Measurements from ENCODE around the gene NT5C3B. TPM values are rescaled to one million over a fixed set of nuclear protein-coding genes. Genes with fewer than 3 reads are reported as not detected.
"Not testable (repeated sequence)": the region's sequence is repeated elsewhere in the genome, so short reads cannot be mapped to it uniquely, and the experiment has no call there.

Gene NT5C3B
- total RNA-seq, 1 donor from 2014 or later: 46.2 TPM

GRCh38 chr17:41863074-41863848 lies 27.2 kb upstream of the NT5C3B start:
- intact Hi-C loops (cut with micrococcal nuclease): no loop called here
- no peak overlapping the region for H3K27ac Mint-ChIP-seq
- DNase-seq: peak; percentile 72

DNA sequence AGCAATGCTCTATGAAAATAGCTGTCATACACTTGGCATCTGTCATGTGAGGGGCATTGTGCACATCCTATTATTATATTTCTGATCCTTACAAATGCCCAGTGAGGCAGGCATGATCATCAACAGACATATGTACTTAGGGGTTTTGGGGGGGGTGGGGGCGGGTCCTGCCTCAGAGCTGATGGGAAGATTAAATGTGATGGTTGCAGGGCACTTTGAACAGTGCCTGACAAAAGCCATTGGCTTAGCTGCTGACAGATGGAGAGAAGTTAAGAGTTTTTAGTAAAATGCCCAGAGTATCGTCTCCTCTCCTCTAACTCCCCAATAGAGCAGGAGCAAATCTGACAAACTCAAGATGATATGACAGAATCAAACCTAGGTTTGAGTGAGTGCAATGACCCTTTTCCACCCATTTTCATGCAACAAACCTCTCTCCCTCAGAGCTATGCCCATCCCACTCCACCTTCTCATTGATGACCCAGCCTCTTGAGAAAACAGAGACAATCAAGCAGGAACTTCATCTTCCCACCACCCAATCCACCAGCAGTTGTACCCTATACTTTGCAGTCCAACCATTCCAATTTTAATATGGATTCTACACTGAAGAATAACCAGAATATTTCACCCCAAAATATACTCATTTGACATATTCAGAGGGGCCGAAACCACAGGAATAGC lies 24.4 kb upstream of the NT5C3B start:
- intact Hi-C loops (cut with micrococcal nuclease): no loop called here
- DNase-seq: no peak
- Mint-ChIP-seq H3K9me3 (no peaks in the 10 kb centered on the region), H3K4me1 (peaks cover 11% of the 10 kb centered on the region), H3K36me3 (ENCODE audit: low read depth) (peaks cover 8% of the 10 kb centered on the region), H3K4me3 (no peak overlapping the region), H3K27ac (no peak overlapping the region), H3K27me3 (no peaks in the 10 kb centered on the region)

More at GRCh38 chr17:41863074-41863848, 27.2 kb upstream of the NT5C3B start:
- no peaks in the 10 kb centered on the region for H3K9me3 Mint-ChIP-seq
- peaks cover 23% of the 10 kb centered on the region for H3K4me1 Mint-ChIP-seq
- no peak overlapping the region for H3K4me3 Mint-ChIP-seq
- no peaks in the 10 kb centered on the region for H3K27me3 Mint-ChIP-seq
- H3K36me3 Mint-ChIP-seq (ENCODE audit: low read depth): peaks cover 24% of the 10 kb centered on the region

DNA sequence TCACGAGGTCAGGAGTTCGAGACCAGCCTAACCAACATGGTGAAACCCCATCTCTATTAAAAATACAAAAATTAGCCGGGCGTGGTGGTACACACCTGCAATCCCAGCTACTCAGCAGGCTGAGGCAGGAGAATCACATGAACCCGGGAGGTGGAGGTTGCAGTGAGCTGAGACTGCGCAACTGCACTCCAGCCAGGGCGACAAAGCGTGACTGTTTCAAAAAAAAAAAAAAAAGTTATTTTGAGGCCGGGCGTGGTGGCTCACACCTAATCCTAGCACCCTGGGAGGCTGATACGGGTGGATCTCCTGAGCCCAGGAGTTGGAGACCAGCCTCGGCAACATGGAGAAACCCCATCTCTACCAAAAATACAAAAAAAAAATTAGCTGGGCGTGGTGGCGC lies 15.3 kb upstream of the NT5C3B start:
- intact Hi-C loops (cut with micrococcal nuclease); H3K4me1 Mint-ChIP-seq; DNase-seq; H3K27me3 Mint-ChIP-seq; H3K9me3 Mint-ChIP-seq; H3K4me3 Mint-ChIP-seq; H3K27ac Mint-ChIP-seq: not testable (repeated sequence)
- H3K36me3 Mint-ChIP-seq (ENCODE audit: low read depth): peaks cover 33% of the 10 kb centered on the region

GRCh38 chr17:41849251-41849990 lies 13.4 kb upstream of the NT5C3B start:
- Mint-ChIP-seq H3K4me1 (peaks cover 3% of the 10 kb centered on the region), H3K36me3 (ENCODE audit: low read depth) (peaks cover 22% of the 10 kb centered on the region), H3K27me3 (no peaks in the 10 kb centered on the region), H3K4me3 (no peak overlapping the region), H3K27ac (no peak overlapping the region), H3K9me3 (no peaks in the 10 kb centered on the region)
- intact Hi-C loops (cut with micrococcal nuclease): no loop called here
- no peak for DNase-seq

DNA sequence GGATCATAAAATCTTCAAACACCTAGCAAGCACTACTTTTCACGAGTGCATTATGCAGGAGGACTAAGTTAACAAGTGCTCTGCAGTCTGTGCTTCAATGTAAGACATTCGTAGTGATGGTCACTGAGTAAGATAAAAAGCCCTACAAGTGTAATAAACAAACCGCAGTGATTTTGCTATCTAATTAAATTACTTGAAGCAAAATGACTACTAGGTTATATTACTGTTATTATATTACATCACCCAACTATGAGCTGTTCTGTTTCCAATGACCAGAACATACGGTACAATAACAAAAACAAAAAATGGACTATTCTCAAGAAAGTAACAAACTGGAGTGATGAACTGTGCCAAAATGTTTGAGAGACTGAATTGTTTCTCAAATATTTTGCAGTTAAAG lies 12.8 kb upstream of the NT5C3B start:
- intact Hi-C loops (cut with micrococcal nuclease): no loop called here
- no peak overlapping the region for H3K4me3 Mint-ChIP-seq
- peaks cover 15% of the 10 kb centered on the region for H3K36me3 Mint-ChIP-seq (ENCODE audit: low read depth)
- H3K27me3 Mint-ChIP-seq: no peaks in the 10 kb centered on the region
- no peak for DNase-seq
- H3K9me3 Mint-ChIP-seq: no peaks in the 10 kb centered on the region
- H3K4me1 Mint-ChIP-seq: peaks cover 3% of the 10 kb centered on the region
- no peak overlapping the region for H3K27ac Mint-ChIP-seq

DNA sequence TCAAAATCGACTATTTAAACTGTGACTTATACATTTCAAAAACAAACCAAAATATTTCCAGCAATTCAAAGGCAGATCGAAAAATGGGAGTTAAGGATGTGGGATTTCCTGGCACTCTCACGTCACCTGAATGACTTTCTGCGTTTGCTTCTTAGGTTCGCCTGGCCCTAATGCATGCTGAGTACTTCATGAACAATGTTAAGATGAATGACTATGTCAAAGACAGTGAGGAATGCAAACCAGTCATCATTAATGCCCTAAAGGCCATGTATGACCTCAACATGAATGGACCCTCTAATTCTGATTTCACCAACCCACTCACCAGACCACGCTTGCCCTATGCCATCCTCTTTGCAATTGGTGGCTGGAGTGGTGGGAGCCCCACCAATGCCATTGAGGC lies 8.9 kb upstream of the NT5C3B start:
- Mint-ChIP-seq H3K27me3 (no peaks in the 10 kb centered on the region), H3K4me1 (no peaks in the 10 kb centered on the region), H3K27ac (no peak overlapping the region), H3K9me3 (no peaks in the 10 kb centered on the region), H3K36me3 (ENCODE audit: low read depth) (peaks cover 2% of the 10 kb centered on the region), H3K4me3 (no peak overlapping the region)
- DNase-seq: no peak
- intact Hi-C loops (cut with micrococcal nuclease): no loop called here

DNA sequence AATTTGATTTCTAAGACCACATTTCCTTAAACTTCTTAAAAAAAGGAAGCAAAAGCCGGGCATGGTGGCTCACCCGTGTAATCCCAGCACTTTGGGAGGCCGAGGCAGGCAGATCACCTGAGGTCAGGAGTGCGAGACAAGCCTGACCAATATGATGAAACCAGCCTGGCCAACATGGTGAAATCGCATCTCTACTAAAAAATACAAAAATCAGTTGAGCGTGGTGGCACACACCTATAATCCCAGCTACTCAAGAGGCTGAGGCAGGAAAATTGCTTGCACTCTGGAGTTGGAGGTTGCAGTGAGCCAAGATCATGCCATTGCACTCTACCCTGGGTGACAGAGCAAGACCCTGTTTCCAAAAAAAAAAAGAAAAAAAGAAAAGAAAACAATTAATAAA lies 4.7 kb upstream of the NT5C3B start:
- DNase-seq; H3K9me3 Mint-ChIP-seq; H3K4me3 Mint-ChIP-seq; H3K27me3 Mint-ChIP-seq; H3K27ac Mint-ChIP-seq; intact Hi-C loops (cut with micrococcal nuclease); H3K4me1 Mint-ChIP-seq; H3K36me3 Mint-ChIP-seq (ENCODE audit: low read depth): not testable (repeated sequence)

DNA sequence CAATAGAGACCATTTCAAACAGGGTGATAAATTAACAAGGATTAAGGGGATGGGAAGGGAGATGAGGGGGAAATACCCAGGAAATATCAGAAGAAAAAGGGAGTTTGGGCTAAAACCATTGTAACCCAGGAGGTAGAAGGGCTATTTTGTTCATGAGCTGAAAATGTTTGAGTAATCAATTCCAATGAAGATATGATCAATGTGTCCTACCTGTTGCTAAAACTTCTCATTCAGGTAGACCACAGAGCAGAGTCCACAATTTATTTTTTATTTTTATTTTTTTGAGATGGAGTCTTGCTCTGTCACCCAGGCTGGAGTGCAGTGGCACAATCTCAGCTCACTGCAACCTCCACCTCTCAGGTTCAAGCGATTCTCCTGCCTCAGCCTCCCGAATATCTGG lies 3.4 kb upstream of the NT5C3B start:
- H3K36me3 Mint-ChIP-seq (ENCODE audit: low read depth); intact Hi-C loops (cut with micrococcal nuclease); H3K9me3 Mint-ChIP-seq; H3K27me3 Mint-ChIP-seq; H3K4me3 Mint-ChIP-seq; H3K27ac Mint-ChIP-seq; DNase-seq: not testable (repeated sequence)
- H3K4me1 Mint-ChIP-seq: peaks cover 15% of the 10 kb centered on the region

DNA sequence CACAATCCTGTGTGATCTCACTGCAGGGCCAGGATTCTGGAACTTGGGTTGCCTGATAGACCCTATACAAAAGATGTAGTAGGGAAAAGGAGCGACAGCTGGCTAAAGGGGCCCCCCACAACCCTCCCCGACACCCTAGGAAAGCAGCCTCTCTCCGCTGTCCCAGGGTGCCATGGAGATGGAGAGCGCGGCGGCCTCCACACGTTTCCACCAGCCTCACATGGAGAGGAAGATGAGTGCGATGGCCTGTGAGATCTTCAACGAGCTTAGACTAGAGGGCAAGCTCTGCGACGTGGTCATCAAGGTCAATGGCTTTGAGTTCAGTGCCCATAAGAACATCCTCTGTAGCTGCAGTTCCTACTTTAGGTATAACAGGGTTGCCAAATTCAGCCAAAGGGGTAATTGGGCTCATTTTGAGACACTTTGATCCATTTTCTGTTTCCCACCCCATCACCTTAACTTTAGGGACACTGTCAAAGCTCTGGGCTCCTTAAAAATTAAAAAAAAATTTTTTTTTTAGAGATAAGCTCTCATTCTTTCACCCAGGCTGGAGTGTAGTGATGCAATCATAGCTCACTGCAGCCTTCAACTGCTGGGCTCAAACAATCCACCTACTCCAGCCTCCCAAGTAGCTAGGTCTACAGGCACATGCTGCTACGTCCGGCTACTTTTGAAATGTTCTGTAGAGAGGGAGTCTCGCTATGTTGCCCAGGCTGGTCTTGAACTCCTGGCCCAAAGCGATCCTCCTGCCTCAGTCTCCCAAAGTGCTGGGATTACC lies 1.9 kb upstream of the NT5C3B start, which contains the start of gene KLHL10:
KLHL10 (plus strand) TSS at position 65 of the 778 bp plus-strand sequence; CDS start at position 173, 108 bp downstream.
- H3K27me3 Mint-ChIP-seq: peaks cover 8% of the 10 kb centered on the region
- peaks cover 15% of the 10 kb centered on the region for H3K4me1 Mint-ChIP-seq
- no peak within 1 kb of the TSS for H3K27ac Mint-ChIP-seq
- peaks cover under 1% of the 10 kb centered on the region for H3K36me3 Mint-ChIP-seq (ENCODE audit: low read depth)
- intact Hi-C loops (cut with micrococcal nuclease): no loop called here
- H3K4me3 Mint-ChIP-seq: peak within 1 kb of the TSS; percentile 85
- no peak for DNase-seq
- no peaks in the 10 kb centered on the region for H3K9me3 Mint-ChIP-seq

DNA sequence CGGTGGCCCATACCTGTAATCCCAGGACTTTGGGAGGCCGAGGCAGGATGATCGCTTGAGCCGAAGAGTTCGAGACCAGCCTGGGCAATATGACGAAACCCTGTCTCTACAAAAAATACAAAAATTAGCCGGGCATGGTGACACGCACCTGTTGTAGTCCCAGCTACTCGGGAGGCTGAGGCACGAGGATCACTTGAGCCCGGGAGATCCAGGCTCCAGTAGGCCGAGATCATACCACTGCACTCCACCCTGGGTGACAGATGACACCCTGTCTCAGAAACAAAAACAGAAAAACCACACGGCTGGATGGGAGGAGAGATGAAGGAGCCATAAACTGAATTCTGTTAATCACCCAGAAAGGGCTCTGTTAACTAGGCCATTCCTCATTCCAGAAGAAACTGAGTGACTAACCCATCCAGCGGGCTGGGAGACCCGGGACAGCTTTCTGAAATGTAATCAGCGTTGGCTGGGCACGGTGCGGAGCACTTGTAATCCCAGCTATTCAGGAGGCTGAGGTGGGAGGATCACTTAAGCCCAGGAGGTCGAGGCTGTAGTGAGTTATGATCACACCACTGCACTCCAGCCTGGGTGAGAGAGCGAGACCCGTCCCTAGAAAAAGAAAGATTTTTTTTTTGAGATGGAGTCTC lies 641 bp upstream of the NT5C3B start:
- Mint-ChIP-seq H3K4me1 (peaks cover 15% of the 10 kb centered on the region), H3K36me3 (ENCODE audit: low read depth) (peaks cover 10% of the 10 kb centered on the region), H3K27me3 (peaks cover 8% of the 10 kb centered on the region), H3K27ac (peak overlapping the region; percentile 41), H3K4me3 (peak overlapping the region; percentile 85), H3K9me3 (no peaks in the 10 kb centered on the region)
- intact Hi-C loops (cut with micrococcal nuclease): no loop called here
- no peak for DNase-seq

DNA sequence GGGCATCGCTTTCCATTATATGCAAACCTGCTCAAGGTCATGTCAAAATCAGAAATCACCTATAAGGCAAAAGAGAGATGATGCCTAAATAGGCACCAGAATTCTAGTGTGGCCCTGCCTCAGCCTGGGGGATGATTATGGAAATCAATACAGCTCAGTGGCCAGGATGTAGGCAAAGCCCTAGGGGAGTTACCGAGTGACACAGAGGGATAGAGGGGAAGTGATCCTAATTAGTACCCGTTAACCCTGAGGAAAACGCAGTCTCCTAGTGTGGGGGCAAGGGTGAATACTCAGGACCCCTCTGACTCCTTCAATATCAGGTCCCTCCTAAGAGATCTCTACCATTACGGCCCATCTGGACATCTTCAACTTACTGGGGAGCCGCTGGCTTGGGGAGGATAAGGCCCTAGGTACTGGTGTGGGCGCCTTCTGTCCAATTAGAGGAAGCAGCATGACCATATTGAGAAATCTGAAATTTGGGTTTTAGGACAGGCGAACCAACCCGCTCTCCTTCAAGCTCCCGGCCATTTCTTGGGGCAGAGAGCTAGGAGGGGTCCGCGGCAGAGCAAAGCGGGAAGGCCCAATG lies 725 bp downstream of the NT5C3B start:
- peak overlapping the region; percentile 66 for H3K27ac Mint-ChIP-seq
- H3K4me1 Mint-ChIP-seq: peaks cover 15% of the 10 kb centered on the region
- H3K27me3 Mint-ChIP-seq: peaks cover 8% of the 10 kb centered on the region
- DNase-seq: no peak
- H3K9me3 Mint-ChIP-seq: no peaks in the 10 kb centered on the region
- H3K36me3 Mint-ChIP-seq (ENCODE audit: low read depth): peaks cover 17% of the 10 kb centered on the region
- intact Hi-C loops (cut with micrococcal nuclease): no loop called here
- H3K4me3 Mint-ChIP-seq: peak overlapping the region; percentile 85

DNA sequence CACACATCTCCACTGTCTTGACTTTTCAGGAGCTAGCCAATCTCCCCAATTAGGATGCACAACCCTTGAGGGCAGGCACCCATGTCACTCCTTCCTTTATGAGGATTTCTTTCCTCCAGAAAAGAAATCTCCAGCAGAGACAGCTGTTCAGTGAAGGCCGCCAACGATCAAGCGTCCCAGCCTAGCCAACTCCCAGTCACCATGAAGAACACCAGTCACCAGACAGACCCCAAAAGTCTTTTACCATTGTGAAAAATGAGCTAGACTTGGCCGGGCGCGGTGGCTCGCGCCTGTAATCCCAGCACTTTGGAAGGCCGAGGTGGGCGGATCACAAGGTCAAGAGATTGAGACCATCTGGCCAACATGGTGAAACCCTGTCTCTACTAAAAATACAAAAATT lies 6.1 kb downstream of the NT5C3B start:
- H3K4me1 Mint-ChIP-seq; H3K4me3 Mint-ChIP-seq; H3K9me3 Mint-ChIP-seq; H3K27me3 Mint-ChIP-seq; DNase-seq; intact Hi-C loops (cut with micrococcal nuclease); H3K27ac Mint-ChIP-seq: not testable (repeated sequence)
- peaks cover 31% of the 10 kb centered on the region for H3K36me3 Mint-ChIP-seq (ENCODE audit: low read depth)

All from activated CD4-positive, alpha-beta T cell treated with anti-CD3 and anti-CD28 coated beads, Interleukin-2, amount 10 ng/mL, durations not matched to agents 24 days and 14 days (primary cell).